Astrocyte (in vitro differentiated cells and primary cell): ENCODE data around the gene LRRC47.
A peak's percentile ranks its signal among the peaks of the same experiment; 100 is the strongest.

Experiments used
- EZH2 ChIP-seq: IDR thresholded peaks from 2 replicates; pipeline ENCODE4 v1.6.1; 2012; ENCODE audit warnings: mild to moderate bottlenecking, low read length, inconsistent platforms; ENCODE audit not compliant: insufficient read depth
- TF ChIP-seq, protein P1 (sequence below): IDR thresholded peaks from 2 replicates; pipeline ENCODE4 v1.5.1; 2011; ENCODE audit warnings: low read depth, mild to moderate bottlenecking, inconsistent platforms, low read length, moderate library complexity; ENCODE audit not compliant: insufficient read depth

DNA sequence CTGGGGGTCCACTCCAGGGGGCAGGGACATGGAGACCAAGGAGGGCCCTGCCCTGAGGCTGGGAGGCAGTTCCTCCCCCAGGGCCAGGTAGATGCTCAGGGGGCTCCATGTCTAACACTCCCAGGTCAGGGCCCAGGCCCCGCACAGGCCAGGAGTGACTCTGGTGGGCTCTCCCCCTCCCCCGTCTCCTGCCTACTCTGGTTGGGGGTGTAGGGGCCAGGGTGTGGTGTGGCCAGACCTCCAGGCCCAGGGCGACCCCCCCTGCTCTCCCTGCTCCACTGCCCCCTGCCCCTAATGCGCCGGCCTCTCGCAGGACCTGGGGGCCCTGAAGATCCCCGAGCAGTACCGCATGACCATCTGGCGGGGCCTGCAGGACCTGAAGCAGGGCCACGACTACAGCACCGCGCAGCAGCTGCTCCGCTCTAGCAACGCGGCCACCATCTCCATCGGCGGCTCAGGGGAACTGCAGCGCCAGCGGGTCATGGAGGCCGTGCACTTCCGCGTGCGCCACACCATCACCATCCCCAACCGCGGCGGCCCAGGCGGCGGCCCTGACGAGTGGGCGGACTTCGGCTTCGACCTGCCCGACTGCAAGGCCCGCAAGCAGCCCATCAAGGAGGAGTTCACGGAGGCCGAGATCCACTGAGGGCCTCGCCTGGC is 63.7 kb downstream of the LRRC47 start:
- TF ChIP-seq, protein P1, sequence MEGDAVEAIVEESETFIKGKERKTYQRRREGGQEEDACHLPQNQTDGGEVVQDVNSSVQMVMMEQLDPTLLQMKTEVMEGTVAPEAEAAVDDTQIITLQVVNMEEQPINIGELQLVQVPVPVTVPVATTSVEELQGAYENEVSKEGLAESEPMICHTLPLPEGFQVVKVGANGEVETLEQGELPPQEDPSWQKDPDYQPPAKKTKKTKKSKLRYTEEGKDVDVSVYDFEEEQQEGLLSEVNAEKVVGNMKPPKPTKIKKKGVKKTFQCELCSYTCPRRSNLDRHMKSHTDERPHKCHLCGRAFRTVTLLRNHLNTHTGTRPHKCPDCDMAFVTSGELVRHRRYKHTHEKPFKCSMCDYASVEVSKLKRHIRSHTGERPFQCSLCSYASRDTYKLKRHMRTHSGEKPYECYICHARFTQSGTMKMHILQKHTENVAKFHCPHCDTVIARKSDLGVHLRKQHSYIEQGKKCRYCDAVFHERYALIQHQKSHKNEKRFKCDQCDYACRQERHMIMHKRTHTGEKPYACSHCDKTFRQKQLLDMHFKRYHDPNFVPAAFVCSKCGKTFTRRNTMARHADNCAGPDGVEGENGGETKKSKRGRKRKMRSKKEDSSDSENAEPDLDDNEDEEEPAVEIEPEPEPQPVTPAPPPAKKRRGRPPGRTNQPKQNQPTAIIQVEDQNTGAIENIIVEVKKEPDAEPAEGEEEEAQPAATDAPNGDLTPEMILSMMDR: no peak
- TF ChIP-seq EZH2: peak; percentile 44
